ENCODE data around the gene SLC15A1.

DNA sequence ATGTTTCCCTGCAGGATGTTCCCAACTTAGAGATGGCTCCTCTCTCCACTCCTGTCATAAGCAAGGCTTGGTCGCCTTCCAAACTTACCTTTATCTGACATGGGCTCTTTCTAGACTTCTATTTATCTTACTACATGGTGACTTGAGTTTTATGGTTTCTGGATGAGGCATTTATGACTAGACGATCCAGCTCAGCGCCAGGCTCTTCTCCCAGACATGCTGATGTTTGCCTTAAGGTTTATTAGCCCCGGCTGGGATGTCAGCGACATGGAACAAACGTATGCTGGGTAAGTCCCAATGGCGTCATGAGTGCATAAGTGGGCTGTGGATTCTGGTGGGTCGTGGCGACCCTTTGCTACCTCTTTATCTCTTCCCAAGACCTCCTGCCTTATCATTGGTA, 39.8 kb upstream of the SLC15A1 start:
- TF ChIP-seq, protein P1, sequence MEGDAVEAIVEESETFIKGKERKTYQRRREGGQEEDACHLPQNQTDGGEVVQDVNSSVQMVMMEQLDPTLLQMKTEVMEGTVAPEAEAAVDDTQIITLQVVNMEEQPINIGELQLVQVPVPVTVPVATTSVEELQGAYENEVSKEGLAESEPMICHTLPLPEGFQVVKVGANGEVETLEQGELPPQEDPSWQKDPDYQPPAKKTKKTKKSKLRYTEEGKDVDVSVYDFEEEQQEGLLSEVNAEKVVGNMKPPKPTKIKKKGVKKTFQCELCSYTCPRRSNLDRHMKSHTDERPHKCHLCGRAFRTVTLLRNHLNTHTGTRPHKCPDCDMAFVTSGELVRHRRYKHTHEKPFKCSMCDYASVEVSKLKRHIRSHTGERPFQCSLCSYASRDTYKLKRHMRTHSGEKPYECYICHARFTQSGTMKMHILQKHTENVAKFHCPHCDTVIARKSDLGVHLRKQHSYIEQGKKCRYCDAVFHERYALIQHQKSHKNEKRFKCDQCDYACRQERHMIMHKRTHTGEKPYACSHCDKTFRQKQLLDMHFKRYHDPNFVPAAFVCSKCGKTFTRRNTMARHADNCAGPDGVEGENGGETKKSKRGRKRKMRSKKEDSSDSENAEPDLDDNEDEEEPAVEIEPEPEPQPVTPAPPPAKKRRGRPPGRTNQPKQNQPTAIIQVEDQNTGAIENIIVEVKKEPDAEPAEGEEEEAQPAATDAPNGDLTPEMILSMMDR (IDR thresholded peaks at IDR 0.05): no peak
- TF ChIP-seq POLR2A (IDR thresholded peaks at IDR 0.05): no peak

Measured in uterus (tissue), 2 donors.